B cell (primary cell): Measurements from ENCODE around the gene RPS29.

Source experiments
- CTCF ChIP-seq: fragments of 200-600 bp; IDR thresholded peaks from one replicate; pipeline ENCODE4 v1.8.0; 2022; ENCODE audit warnings: antibody characterized with exemption, mild to moderate bottlenecking
- EZH2 ChIP-seq: IDR thresholded peaks from 2 replicates; pipeline ENCODE4 v1.6.1; 2012; ENCODE audit warnings: borderline replicate concordance, low read depth, mild to moderate bottlenecking, moderate library complexity, low read length; ENCODE audit not compliant: insufficient read depth, poor library complexity, severe bottlenecking

DNA sequence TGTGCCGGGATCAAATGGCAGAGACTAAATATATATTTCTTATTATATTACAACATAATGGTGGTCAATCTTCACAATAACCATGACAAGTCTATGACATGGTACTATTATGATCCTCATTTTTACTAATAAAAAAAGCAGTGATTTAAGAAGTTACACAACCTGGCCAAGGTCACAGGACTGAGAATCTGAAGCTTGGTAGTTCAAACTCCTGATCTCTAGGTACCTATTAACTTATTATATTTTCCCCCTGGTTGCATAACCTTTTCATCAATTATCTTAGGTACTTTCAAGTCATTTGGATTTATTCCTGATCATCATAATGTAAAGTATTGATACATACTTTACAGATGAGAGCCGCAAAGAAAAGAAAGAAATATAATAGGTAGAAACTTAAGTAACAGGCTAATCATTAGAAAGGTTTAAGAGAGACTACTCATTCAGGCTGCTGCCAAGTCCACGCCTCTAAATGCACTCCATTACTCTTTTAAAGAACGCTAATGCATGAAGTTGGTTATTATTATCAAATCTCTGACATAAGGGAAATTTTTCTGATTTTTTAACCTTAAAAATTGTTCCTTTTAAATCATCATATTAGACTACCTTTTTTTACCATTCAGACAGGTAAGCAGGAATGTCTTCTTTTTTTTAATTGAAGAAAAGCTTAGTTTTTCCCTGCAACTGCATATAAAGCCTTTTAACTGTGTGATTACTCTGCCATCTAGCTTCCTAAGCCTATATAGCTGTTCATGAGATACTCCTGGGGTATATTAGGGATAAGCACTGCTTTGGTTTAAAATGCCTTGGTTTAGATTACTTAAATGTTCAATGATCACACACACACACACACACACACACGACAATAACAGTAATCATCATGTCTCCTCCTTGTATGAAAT is 35.6 kb downstream of the RPS29 start:
- no peak for TF ChIP-seq CTCF
- TF ChIP-seq EZH2, result no peak
